ENCODE measurements around the gene PPP3R1.

PPP3R1 gene

GRCh38 chr2:68156419-68156818 is 95.9 kb downstream of the PPP3R1 start:
- TF ChIP-seq TAF1 (IDR thresholded peaks at IDR 0.05; ENCODE audit: borderline replicate concordance, insufficient read depth, low read length) (no peak), FOXP2 (optimal IDR thresholded peaks at IDR 0.05; ENCODE audit: borderline replicate concordance, extremely low read depth, extremely low read length, insufficient read depth) (no peak), SIN3A (IDR thresholded peaks at IDR 0.05; ENCODE audit: borderline replicate concordance, insufficient read depth, low read length) (no peak), POLR2AphosphoS5 (IDR thresholded peaks at IDR 0.05; ENCODE audit: low read depth, low read length) (no peak)
- TF ChIP-seq, protein P1, sequence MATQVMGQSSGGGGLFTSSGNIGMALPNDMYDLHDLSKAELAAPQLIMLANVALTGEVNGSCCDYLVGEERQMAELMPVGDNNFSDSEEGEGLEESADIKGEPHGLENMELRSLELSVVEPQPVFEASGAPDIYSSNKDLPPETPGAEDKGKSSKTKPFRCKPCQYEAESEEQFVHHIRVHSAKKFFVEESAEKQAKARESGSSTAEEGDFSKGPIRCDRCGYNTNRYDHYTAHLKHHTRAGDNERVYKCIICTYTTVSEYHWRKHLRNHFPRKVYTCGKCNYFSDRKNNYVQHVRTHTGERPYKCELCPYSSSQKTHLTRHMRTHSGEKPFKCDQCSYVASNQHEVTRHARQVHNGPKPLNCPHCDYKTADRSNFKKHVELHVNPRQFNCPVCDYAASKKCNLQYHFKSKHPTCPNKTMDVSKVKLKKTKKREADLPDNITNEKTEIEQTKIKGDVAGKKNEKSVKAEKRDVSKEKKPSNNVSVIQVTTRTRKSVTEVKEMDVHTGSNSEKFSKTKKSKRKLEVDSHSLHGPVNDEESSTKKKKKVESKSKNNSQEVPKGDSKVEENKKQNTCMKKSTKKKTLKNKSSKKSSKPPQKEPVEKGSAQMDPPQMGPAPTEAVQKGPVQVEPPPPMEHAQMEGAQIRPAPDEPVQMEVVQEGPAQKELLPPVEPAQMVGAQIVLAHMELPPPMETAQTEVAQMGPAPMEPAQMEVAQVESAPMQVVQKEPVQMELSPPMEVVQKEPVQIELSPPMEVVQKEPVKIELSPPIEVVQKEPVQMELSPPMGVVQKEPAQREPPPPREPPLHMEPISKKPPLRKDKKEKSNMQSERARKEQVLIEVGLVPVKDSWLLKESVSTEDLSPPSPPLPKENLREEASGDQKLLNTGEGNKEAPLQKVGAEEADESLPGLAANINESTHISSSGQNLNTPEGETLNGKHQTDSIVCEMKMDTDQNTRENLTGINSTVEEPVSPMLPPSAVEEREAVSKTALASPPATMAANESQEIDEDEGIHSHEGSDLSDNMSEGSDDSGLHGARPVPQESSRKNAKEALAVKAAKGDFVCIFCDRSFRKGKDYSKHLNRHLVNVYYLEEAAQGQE (IDR thresholded peaks at IDR 0.05; ENCODE audit: insufficient read depth in 1 of 2, low read depth in 2 of 2, low read length in 2 of 2) = no peak

DNA sequence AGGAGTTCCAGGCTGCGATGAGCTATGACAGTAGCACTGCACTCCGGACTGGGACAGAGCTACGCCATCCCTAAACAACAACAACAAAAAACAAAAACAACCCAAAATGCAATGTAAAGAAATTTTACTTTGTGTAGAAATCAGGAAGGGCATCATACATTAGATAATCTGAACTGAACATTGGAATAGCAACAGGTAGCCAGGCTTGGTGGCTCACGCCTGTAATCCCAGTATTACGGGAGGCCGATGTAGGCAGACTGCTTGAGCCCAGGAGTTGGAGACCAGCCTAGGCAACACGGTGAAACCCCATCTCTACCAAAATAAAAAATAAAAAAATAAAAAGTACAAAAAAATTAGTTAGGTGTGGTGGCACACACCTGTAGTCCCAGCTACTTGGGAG is 96.7 kb downstream of the PPP3R1 start:
- TF ChIP-seq, protein P1 (IDR thresholded peaks at IDR 0.05; ENCODE audit: insufficient read depth in 1 of 2, low read depth in 2 of 2, low read length in 2 of 2) = no peak
- TF ChIP-seq FOXP2 (optimal IDR thresholded peaks at IDR 0.05; ENCODE audit: borderline replicate concordance, extremely low read depth, extremely low read length, insufficient read depth) (no peak), POLR2AphosphoS5 (IDR thresholded peaks at IDR 0.05; ENCODE audit: low read depth, low read length) (no peak), SIN3A (IDR thresholded peaks at IDR 0.05; ENCODE audit: borderline replicate concordance, insufficient read depth, low read length) (no peak), TAF1 (IDR thresholded peaks at IDR 0.05; ENCODE audit: borderline replicate concordance, insufficient read depth, low read length) (no peak)

- TF ChIP-seq POLR2AphosphoS5 (IDR thresholded peaks at IDR 0.05; ENCODE audit: low read depth, low read length) = no peak
- no peak for TF ChIP-seq SIN3A (IDR thresholded peaks at IDR 0.05; ENCODE audit: borderline replicate concordance, insufficient read depth, low read length)
- TF ChIP-seq FOXP2 (optimal IDR thresholded peaks at IDR 0.05; ENCODE audit: borderline replicate concordance, extremely low read depth, extremely low read length, insufficient read depth) = no peak
- TF ChIP-seq TAF1 (IDR thresholded peaks at IDR 0.05; ENCODE audit: borderline replicate concordance, insufficient read depth, low read length) = no peak
- TF ChIP-seq, protein P1 (IDR thresholded peaks at IDR 0.05; ENCODE audit: insufficient read depth in 1 of 2, low read depth in 2 of 2, low read length in 2 of 2) = no peak
Observed at GRCh38 chr2:68152681-68153347, 99.5 kb downstream of the PPP3R1 start.

GRCh38 chr2:68151037-68151436 is 101.3 kb downstream of the PPP3R1 start:
- TF ChIP-seq SIN3A (IDR thresholded peaks at IDR 0.05; ENCODE audit: borderline replicate concordance, insufficient read depth, low read length) (no peak), FOXP2 (optimal IDR thresholded peaks at IDR 0.05; ENCODE audit: borderline replicate concordance, extremely low read depth, extremely low read length, insufficient read depth) (no peak), POLR2AphosphoS5 (IDR thresholded peaks at IDR 0.05; ENCODE audit: low read depth, low read length) (no peak), TAF1 (IDR thresholded peaks at IDR 0.05; ENCODE audit: borderline replicate concordance, insufficient read depth, low read length) (no peak)
- TF ChIP-seq, protein P1 (IDR thresholded peaks at IDR 0.05; ENCODE audit: insufficient read depth in 1 of 2, low read depth in 2 of 2, low read length in 2 of 2) = no peak

Data from PFSK-1 (cell line).